HepG2 (cell line): ENCODE results near the gene STX8. TPM values are rescaled to one million over a fixed set of nuclear protein-coding genes. Genes with fewer than 3 reads are reported as not detected.

Source experiments
- ATAC-seq: fragments of 200-7000 bp; cut with Tn5 transposase; 3 replicates; pipeline ENCODE4 v1.9.1; 2020; ENCODE audit warnings: mild to moderate bottlenecking, moderate library complexity
- BruUV-seq: library from RNA; stranded (reverse); fragments of 400-500 nt; replicated peaks from 2 replicates; lab custom pipeline; 2021; lab: Mats Ljungman, UMichigan
- CTCF ChIA-PET: fragments of 300-600 bp; formaldehyde crosslinking; extraction: SDS; loops from one replicate; lab custom pipeline; 2021; ENCODE audit warnings: low total read pairs, inconsistent platforms, low intra/inter-chr PET ratio; lab: Yijun Ruan, JAX
- POLR2A ChIA-PET: fragments of 350-600 bp; sonication (Branson Sonifier 250); formaldehyde crosslinking; loops from one replicate; lab custom pipeline; 2020; ENCODE audit warnings: antibody characterized with exemption, inconsistent platforms; lab: Yijun Ruan, JAX
- DNase-seq: peaks from one replicate; pipeline ENCODE4 v3.0.0-alpha.2; 2015; ENCODE audit warnings: low spot score
- FAIRE-seq: peaks from 3 replicates; lab custom pipeline; 2011; peaks lifted over from hg19 to GRCh38; lab: Jason Lieb, UNC
- H2AFZ ChIP-seq: one replicate; pipeline ENCODE4 v1.6.1; 2011; ENCODE audit warnings: low read length, inconsistent platforms
- H3K27ac ChIP-seq: fragments of 300-600 bp; 3 replicates; pipeline ENCODE4 v1.8.0; 2011; ENCODE audit warnings: mixed run types, mild to moderate bottlenecking, mixed read lengths, low read length, inconsistent platforms; ENCODE audit not compliant: insufficient read depth; ENCODE audit errors: extremely low read length
- H3K27me3 ChIP-seq, 2 experiments: fragments of 200-600 bp in 1 of 2; 2 replicates in 1 of 2; 3 replicates in 1 of 2; pipeline versions ENCODE4 v1.6.0 to v1.8.0; 2011; ENCODE audit warnings: low read length in 2 of 2, mild to moderate bottlenecking in 2 of 2, moderate library complexity in 2 of 2, inconsistent platforms in 1 of 2; ENCODE audit not compliant: insufficient read depth in 2 of 2, control insufficient read depth in 1 of 2
- H3K36me3 ChIP-seq, 2 experiments: fragments of 200-600 bp in 1 of 2; replicated peaks in 1 of 2; 2 replicates in 1 of 2; 3 replicates in 1 of 2; pipeline versions ENCODE4 v1.5.1 to v1.8.0; 2011; ENCODE audit warnings: low read length in 2 of 2, inconsistent platforms in 1 of 2; ENCODE audit not compliant: insufficient read depth in 2 of 2, control insufficient read depth in 1 of 2
- H3K4me1 ChIP-seq: 2 replicates; pipeline ENCODE4 v1.5.1; 2012; ENCODE audit warnings: low read length, inconsistent platforms; ENCODE audit not compliant: insufficient read depth
- H3K4me2 ChIP-seq: 2 replicates; pipeline ENCODE4 v1.6.0; 2011; ENCODE audit warnings: low read depth, low read length, inconsistent platforms
- H3K4me3 ChIP-seq, 3 experiments: fragments of 200-600 bp in 1 of 3; sonication (generic), shearing (Covaris generic) in 1 of 3; replicated peaks in 1 of 3; 2 replicates each; pipeline ENCODE4 v1.5.1; 2011 to 2016; ENCODE audit warnings: low read length in 3 of 3, inconsistent platforms in 2 of 3, low read depth in 2 of 3, mild to moderate bottlenecking in 2 of 3, control low read depth in 1 of 3, mixed read lengths in 1 of 3; ENCODE audit not compliant: insufficient read depth in 1 of 3
- H3K79me2 ChIP-seq: one replicate; pipeline ENCODE4 v1.6.1; 2011; ENCODE audit warnings: low read length, inconsistent platforms; ENCODE audit not compliant: insufficient read depth
- H3K9ac ChIP-seq: 2 replicates; pipeline ENCODE4 v1.6.0; 2011; ENCODE audit warnings: mild to moderate bottlenecking, low read depth, low read length, inconsistent platforms; ENCODE audit not compliant: insufficient read depth
- H3K9me3 ChIP-seq: 2 replicates; pipeline ENCODE4 v1.5.1; 2012; ENCODE audit warnings: mild to moderate bottlenecking, low read length
- H4K20me1 ChIP-seq: 2 replicates; pipeline ENCODE4 v1.6.0; 2011; ENCODE audit warnings: inconsistent platforms, mild to moderate bottlenecking, low read length, moderate library complexity; ENCODE audit not compliant: insufficient read depth
- DZIP1 ChIP-seq: sonication (generic); formaldehyde crosslinking; IDR thresholded peaks from 2 replicates; pipeline ENCODE4 v1.5.0; 2020; ENCODE audit warnings: mild to moderate bottlenecking, missing genetic modification reagents
- IRF1 ChIP-seq: sonication (generic); formaldehyde crosslinking; IDR thresholded peaks from 2 replicates; pipeline ENCODE4 v1.4.0; 2020; ENCODE audit warnings: low read depth, mild to moderate bottlenecking, missing genetic modification reagents
- PTBP1 ChIP-seq: fragments of 200-400 bp; formaldehyde crosslinking; IDR thresholded peaks from 2 replicates; pipeline ENCODE4 v1.6.1; 2018; ENCODE audit warnings: low read length, low read depth; ENCODE audit not compliant: poor library complexity, severe bottlenecking
- SMAD9 ChIP-seq: sonication (generic); formaldehyde crosslinking; IDR thresholded peaks from 2 replicates; pipeline ENCODE4 v1.5.1; 2020; ENCODE audit warnings: mild to moderate bottlenecking, missing genetic modification reagents
- SNAPC2 ChIP-seq: sonication (generic); formaldehyde crosslinking; IDR thresholded peaks from 2 replicates; pipeline ENCODE4 v1.8.1; 2022; ENCODE audit warnings: mild to moderate bottlenecking, missing genetic modification reagents
- STAT6 ChIP-seq: sonication (generic); formaldehyde crosslinking; IDR thresholded peaks from 2 replicates; pipeline ENCODE4 v1.4.0; 2020; ENCODE audit warnings: missing genetic modification reagents, mild to moderate bottlenecking, borderline replicate concordance
- TIGD3 ChIP-seq: sonication (generic); formaldehyde crosslinking; IDR thresholded peaks from 2 replicates; pipeline ENCODE4 v1.5.1; 2020; ENCODE audit warnings: mild to moderate bottlenecking, missing genetic modification reagents, borderline replicate concordance
- ZBTB8A ChIP-seq: sonication (generic); formaldehyde crosslinking; IDR thresholded peaks from 2 replicates; pipeline ENCODE4 v1.4.0; 2020; ENCODE audit warnings: mild to moderate bottlenecking, low read depth, missing genetic modification reagents, borderline replicate concordance
- ZNF296 ChIP-seq: sonication (generic); formaldehyde crosslinking; conservative IDR thresholded peaks from 2 replicates; pipeline ENCODE4 v1.5.0; 2020; ENCODE audit warnings: mild to moderate bottlenecking, missing genetic modification reagents
- ZNF3 ChIP-seq: IDR thresholded peaks from 2 replicates; pipeline ENCODE4 v1.7.0; 2017; ENCODE audit warnings: inconsistent platforms
- ZSCAN9 ChIP-seq: IDR thresholded peaks from 2 replicates; pipeline ENCODE4 v1.6.1; 2016; ENCODE audit warnings: borderline replicate concordance
- WGBS: methylation state at CpG from one replicate; pipeline ENCODE4 v1.1.6; 2017; ENCODE audit warnings: low lambda C conversion rate; 5-methylcytosine and 5-hydroxymethylcytosine counted together
- in situ Hi-C: cut with HindIII; loops from 2 replicates; pipeline ENCODE4 v1.10.0; 2017; ENCODE audit warnings: low pct_unique_long_range_greater_than_20kb; ENCODE audit not compliant: extremely low pct_ligation_motif_present
- intact Hi-C: fragments of 100-400 bp; cut with micrococcal nuclease; formaldehyde crosslinking; loops from one replicate; pipeline ENCODE4 v1.10.0; 2022; ENCODE audit not compliant: unreplicated experiment
- polyA plus RNA-seq, 8 experiments: library from polyadenylated mRNA; depleted of rRNA in 3 of 8; stranded (reverse) in 7 of 8; unstranded in 1 of 8; fragments of >200 nt; fragmentation: Illumina TruSeq in 4 of 8; extraction: Trizol in 4 of 8; gene quantifications; 2 replicates each; pipeline versions ENCODE4 v1.2.1 to v1.2.3, GENCODE V29; 2011 to 2016; ENCODE audit warnings: low read depth in 4 of 8, missing spikeins in 1 of 8, mixed read lengths in 1 of 8; ENCODE audit not compliant: insufficient read depth in 1 of 8
- total RNA-seq, 5 experiments: library from RNA; depleted of rRNA; stranded (reverse); fragments of >200 nt; fragmentation: Illumina TruSeq; extraction: Trizol; gene quantifications; 2 replicates each; pipeline ENCODE4 v1.2.3, GENCODE V29; 2016; ENCODE audit warnings: low read depth in 1 of 5

Gene STX8
- total and polyA plus RNA-seq, 2 of the 13 experiments (the other 11 are each of a cell fraction or from before 2014, with no cell fraction given): 36.4 to 53.6 TPM

- Histone ChIP-seq H3K27me3 (peaks cover 7 to 43% of the 10 kb centered on the region in 2 experiments; a peak in 3 of 5 replicates), H2AFZ (no peak overlapping the region), H3K36me3 (no peaks in the 10 kb centered on the region), H3K4me3 (no peak overlapping the region), H3K27ac (no peak overlapping the region), H3K4me2 (no peak overlapping the region), H3K79me2 (no peaks in the 10 kb centered on the region), H4K20me1 (no peaks in the 10 kb centered on the region), H3K4me1 (0 out of 2 replicates have a peak, but pooled peaks cover 9% of the 10 kb centered on the region), H3K9me3 (no peaks in the 10 kb centered on the region), H3K9ac (no peak overlapping the region)
- in situ Hi-C loops (no loop called here), intact Hi-C loops (no loop called here)
- POLR2A ChIA-PET: no interaction called here
- TF ChIP-seq ZNF3 (CRISPR knock-in tag) (no peak), ZNF296 (CRISPR knock-in tag) (no peak), IRF1 (CRISPR knock-in tag) (no peak), PTBP1 (no peak), ZSCAN9 (no peak), ZBTB8A (CRISPR knock-in tag) (no peak), DZIP1 (CRISPR knock-in tag) (no peak), SMAD9 (CRISPR knock-in tag) (no peak), TIGD3 (no peak), STAT6 (CRISPR knock-in tag) (no peak), SNAPC2 (CRISPR knock-in tag) (no peak)
- BruUV-seq: no TSS peak
- FAIRE-seq (no peak), DNase-seq (no peak), ATAC-seq (no peak)
- WGBS: 50% methylated on average over 1 of the region's 8 CpGs
- CTCF ChIA-PET: no interaction called here
Measured at GRCh38 chr17:9206410-9206703, 369.3 kb downstream of the STX8 start.
